GM19397 (cell line): ENCODE measurements around the gene WRAP73.

ENCODE experiments used
- ATAC-seq: cut with Tn5 transposase; IDR thresholded peaks from one replicate; pipeline ENCODE4 v1.9.1; 2021; ENCODE audit warnings: mild to moderate bottlenecking, moderate library complexity; ENCODE audit not compliant: unreplicated experiment

Gene WRAP73

GRCh38 chr1:3681898-3682806 is 32.2 kb upstream of the WRAP73 start:
- ATAC-seq, result no peak

- ATAC-seq, result no peak
Observed at GRCh38 chr1:3681231-3681897, 31.5 kb upstream of the WRAP73 start.

GRCh38 chr1:3680488-3681230 is 30.8 kb upstream of the WRAP73 start:
- no peak for ATAC-seq

- ATAC-seq, result no peak
Observed at GRCh38 chr1:3679799-3680453, 30.0 kb upstream of the WRAP73 start.

- no peak for ATAC-seq
Observed at GRCh38 chr1:3679098-3679555, 29.2 kb upstream of the WRAP73 start.

- no peak for ATAC-seq
Observed at GRCh38 chr1:3678361-3679097, 28.6 kb upstream of the WRAP73 start.

- peak; percentile 7 for ATAC-seq
Observed at GRCh38 chr1:3677484-3677883, 27.6 kb upstream of the WRAP73 start.

- ATAC-seq, result peak; percentile 59
Observed at GRCh38 chr1:3676581-3677470, 26.9 kb upstream of the WRAP73 start.

GRCh38 chr1:3675436-3675835 is 25.5 kb upstream of the WRAP73 start:
- ATAC-seq, result no peak

- ATAC-seq, result no peak
Observed at GRCh38 chr1:3674100-3675094, 24.5 kb upstream of the WRAP73 start.

- ATAC-seq, result no peak
Observed at GRCh38 chr1:3673381-3674099, 23.6 kb upstream of the WRAP73 start.

- no peak for ATAC-seq
Observed at GRCh38 chr1:3672971-3673361, 23.1 kb upstream of the WRAP73 start.

GRCh38 chr1:3672231-3672970 is 22.5 kb upstream of the WRAP73 start:
- no peak for ATAC-seq

- ATAC-seq, result no peak
Observed at GRCh38 chr1:3671371-3672180, 21.7 kb upstream of the WRAP73 start.

GRCh38 chr1:3670823-3671265 is 20.9 kb upstream of the WRAP73 start:
- ATAC-seq, result no peak

- no peak for ATAC-seq
Observed at GRCh38 chr1:3669971-3670431, 20.1 kb upstream of the WRAP73 start.
